ENCODE results near the gene SPINT2.

- TF ChIP-seq EZH2 (IDR thresholded peaks at IDR 0.05; ENCODE audit: borderline replicate concordance, low read length) (no peak), CTCF (IDR thresholded peaks at IDR 0.05; ENCODE audit: low read length) (no peak)
Observed at GRCh38 chr19:38337360-38337653, 72.9 kb downstream of the SPINT2 start.

Data from OCI-LY1 (cell line).